Measurements from ENCODE around the gene GRIA3. TPM values are rescaled to one million over a fixed set of nuclear protein-coding genes. Genes with fewer than 3 reads are reported as not detected.

Gene GRIA3
- 10 to 100 TPM in 2 of 7 donors, 1 to 10 TPM in 5; 2.0 to 11.2 (median 5.0) TPM for total RNA-seq
- polyA plus RNA-seq = 1 to 10 TPM; 1.2 to 4.2 TPM
- long read RNA-seq, donor 1, full-length matches to known transcripts = 1 of 16 reads
- long read RNA-seq, donor 1, partial matches to known transcripts = 9 of 16 reads
- long read RNA-seq, donor 1, other reads (novel, unspliced or antisense) = 6 of 16 reads
- long read RNA-seq, donor 2 = 0 reads
- long read RNA-seq, donor 3, partial matches to known transcripts = 1 of 1 reads
- long read RNA-seq, donor 3, other reads (novel, unspliced or antisense) = 0 of 1 reads

DNA sequence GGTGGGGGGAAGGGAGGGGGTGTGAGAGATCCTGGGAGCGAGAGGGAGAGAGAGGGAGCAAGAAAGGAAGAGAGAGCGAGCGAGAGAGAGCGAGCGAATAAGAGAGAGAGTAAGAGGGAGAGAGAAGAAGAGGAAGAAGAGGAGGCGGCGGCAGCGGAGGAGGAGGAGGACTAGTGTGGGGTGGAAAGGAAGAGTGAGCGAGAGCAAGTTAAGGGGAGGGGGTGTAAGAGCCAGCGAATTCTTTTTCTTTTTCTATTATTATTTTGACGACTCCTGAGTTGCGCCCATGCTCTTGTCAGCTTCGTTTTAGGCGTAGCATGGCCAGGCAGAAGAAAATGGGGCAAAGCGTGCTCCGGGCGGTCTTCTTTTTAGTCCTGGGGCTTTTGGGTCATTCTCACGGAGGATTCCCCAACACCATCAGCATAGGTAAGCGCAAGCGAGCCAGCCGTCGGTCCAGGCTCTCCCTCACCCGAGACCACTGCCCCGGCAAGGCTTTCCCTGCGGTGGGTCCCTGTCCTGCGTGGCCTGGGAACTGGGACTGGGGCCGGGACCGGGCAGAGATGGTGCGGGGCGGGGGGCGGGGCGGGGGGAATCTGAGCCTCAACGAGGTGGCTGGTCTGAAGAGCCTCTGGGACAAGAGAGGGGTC, at the start of gene GRIA3:
Gene GRIA3, plus strand, starts transcription at position 60 of the 647 bp plus-strand sequence. Its CDS starts 258 bp downstream, at position 318.
- no peak within 1 kb of the TSS for H3K27ac ChIP-seq
- intact Hi-C loops (cut with DNase I) = loop anchor here in 1 of 4 donors (10.0 kb wide), 1 partner anchor 50 kb away; no protein-coding TSS in a partner anchor
- DNase-seq = peak in 4 of 5 donors; percentile 14 to 34 (median 21)
- TF ChIP-seq EP300 (IDR thresholded peaks at IDR 0.05) (no peak), CTCF (IDR thresholded peaks at IDR 0.05) (no peak), POLR2A (IDR thresholded peaks at IDR 0.05) (no peak)
- H3K36me3 ChIP-seq = no peaks in the 10 kb centered on the region
- H3K27me3 ChIP-seq = no peaks in the 10 kb centered on the region
- WGBS, 3 donors = 28 to 39% (median 33%) methylated on average over 27 to 33 of the region's 33 CpGs
- peak within 1 kb of the TSS; percentile 31 for H3K4me3 ChIP-seq
- H3K4me1 ChIP-seq (ENCODE audit: insufficient read depth) = no peaks in the 10 kb centered on the region
- no peaks in the 10 kb centered on the region for H3K9me3 ChIP-seq

- WGBS, 3 donors = 60 to 68% (median 62%) methylated on average over 1 of the region's 1 CpG
- DNase-seq = no peak
- H3K36me3 ChIP-seq = no peaks in the 10 kb centered on the region
- intact Hi-C loops (cut with DNase I) = no loop called here
- H3K27ac ChIP-seq = no peak overlapping the region
- H3K4me1 ChIP-seq (ENCODE audit: insufficient read depth) = no peaks in the 10 kb centered on the region
- no peaks in the 10 kb centered on the region for H3K27me3 ChIP-seq
- no peak for TF ChIP-seq EP300 (IDR thresholded peaks at IDR 0.05)
- no peak for TF ChIP-seq POLR2A (IDR thresholded peaks at IDR 0.05)
- TF ChIP-seq CTCF (IDR thresholded peaks at IDR 0.05) = no peak
- no peak overlapping the region for H3K4me3 ChIP-seq
- H3K9me3 ChIP-seq = no peaks in the 10 kb centered on the region
Observed at GRCh38 chrX:123138473-123138872, 45.6 kb upstream of the GRIA3 start.

- no peak for DNase-seq
- no peak overlapping the region for H3K4me3 ChIP-seq
- no peak for TF ChIP-seq POLR2A (IDR thresholded peaks at IDR 0.05)
- TF ChIP-seq EP300 (IDR thresholded peaks at IDR 0.05) = no peak
- TF ChIP-seq CTCF (IDR thresholded peaks at IDR 0.05) = no peak
- no peaks in the 10 kb centered on the region for H3K36me3 ChIP-seq
- H3K9me3 ChIP-seq = no peaks in the 10 kb centered on the region
- H3K4me1 ChIP-seq (ENCODE audit: insufficient read depth) = no peaks in the 10 kb centered on the region
- intact Hi-C loops (cut with DNase I) = no loop called here
- WGBS, 3 donors = 81 to 86% (median 85%) methylated on average over 5 of the region's 5 CpGs
- no peaks in the 10 kb centered on the region for H3K27me3 ChIP-seq
- H3K27ac ChIP-seq = no peak overlapping the region
Observed at GRCh38 chrX:123140454-123140853, 43.6 kb upstream of the GRIA3 start.

DNA sequence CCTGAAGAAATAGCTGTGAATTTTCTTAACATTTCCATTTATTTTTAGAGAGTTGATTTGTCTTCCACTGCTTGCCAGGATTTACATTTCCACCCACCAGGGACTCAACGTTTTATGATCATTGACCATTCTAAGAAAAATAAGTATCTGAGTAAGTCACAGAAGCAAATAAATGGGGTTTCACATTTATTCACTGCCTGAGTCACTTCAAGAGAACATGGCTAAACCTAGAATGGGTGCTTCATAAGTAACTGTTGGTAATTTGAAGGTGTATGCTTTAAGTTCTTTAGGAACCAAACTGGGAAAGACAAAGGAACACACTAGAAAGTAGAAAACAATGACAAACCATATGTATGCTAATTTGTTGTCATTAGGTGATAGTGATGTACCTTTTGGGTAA, 43.2 kb upstream of the GRIA3 start:
- Histone ChIP-seq H3K9me3 (no peaks in the 10 kb centered on the region), H3K27ac (no peak overlapping the region), H3K4me3 (no peak overlapping the region), H3K4me1 (ENCODE audit: insufficient read depth) (no peaks in the 10 kb centered on the region), H3K27me3 (no peaks in the 10 kb centered on the region), H3K36me3 (no peaks in the 10 kb centered on the region)
- 19 to 36% (median 33%) methylated on average over 1 of the region's 1 CpG for WGBS, 3 donors
- DNase-seq = no peak
- TF ChIP-seq EP300 (IDR thresholded peaks at IDR 0.05) = no peak
- no peak for TF ChIP-seq POLR2A (IDR thresholded peaks at IDR 0.05)
- TF ChIP-seq CTCF (IDR thresholded peaks at IDR 0.05) = no peak
- intact Hi-C loops (cut with DNase I) = no loop called here
